ENCODE data around the gene CELA3B. TPM values are rescaled to one million over a fixed set of nuclear protein-coding genes. Genes with fewer than 3 reads are reported as not detected.

CELA3B gene
- total and polyA plus RNA-seq, 2 of the 13 experiments (the other 11 are each of a cell fraction or from before 2014, with no cell fraction given) = 0.34 TPM; not detected in 1

DNA sequence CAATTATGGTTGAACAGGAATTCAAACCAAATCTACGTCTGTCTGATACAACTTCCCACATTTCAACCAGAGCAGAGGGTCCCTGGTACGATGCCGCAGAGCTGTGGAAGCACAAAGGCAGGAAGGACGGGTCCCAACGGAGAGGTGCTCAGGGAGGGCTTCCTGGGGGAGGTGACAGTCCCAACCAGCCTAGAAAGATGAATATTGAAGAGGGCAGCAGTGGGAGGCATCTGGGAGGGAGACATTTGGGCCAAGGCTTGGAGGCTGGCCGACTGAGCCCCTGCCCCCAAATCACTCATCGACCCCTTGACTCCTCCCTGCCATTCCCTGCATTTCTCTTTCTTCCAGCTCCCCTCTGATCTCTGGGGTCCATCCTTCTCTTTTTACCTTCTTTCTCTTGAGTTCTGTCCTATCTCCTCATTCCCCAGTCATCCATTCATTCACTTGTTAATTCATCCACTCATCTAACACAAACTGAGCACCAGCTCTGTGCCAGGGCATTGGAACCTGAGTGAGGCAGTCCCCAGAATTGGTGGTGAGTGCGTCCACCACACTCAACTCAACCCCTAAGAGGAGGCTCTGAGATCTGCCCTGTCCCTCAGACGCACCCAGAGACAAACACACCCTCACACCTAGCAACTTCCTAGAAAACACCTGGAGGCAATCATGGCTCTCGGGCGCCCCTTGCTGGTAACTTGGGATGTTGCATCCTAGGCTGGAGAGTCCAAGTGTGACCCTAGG, 13.2 kb upstream of the CELA3B start (continued):
- TF ChIP-seq CEBPB (IDR thresholded peaks at IDR 0.05; ENCODE audit: borderline replicate concordance, low read depth, low read length) (no peak), SAP130 (CRISPR knock-in tag; IDR thresholded peaks at IDR 0.05; ENCODE audit: low read depth) (peak; percentile 34; the same call in 1 of the 2 replicates), SOX5 (CRISPR knock-in tag; IDR thresholded peaks at IDR 0.05; ENCODE audit: borderline replicate concordance) (0 out of 2 replicates have a peak, but pooled peaks have one; percentile 24), ZNF263 (CRISPR knock-in tag; IDR thresholded peaks at IDR 0.05) (no peak), IKZF5 (CRISPR knock-in tag; IDR thresholded peaks at IDR 0.05) (peak; percentile 46; the same call in 1 of the 2 replicates), TEAD3 (CRISPR knock-in tag; optimal IDR thresholded peaks at IDR 0.05; ENCODE audit: borderline replicate concordance) (peak; percentile 74), ZNF44 (CRISPR knock-in tag; IDR thresholded peaks at IDR 0.05) (no peak), PATZ1 (CRISPR knock-in tag; IDR thresholded peaks at IDR 0.05) (peak; percentile 38), ZNF780A (CRISPR knock-in tag; IDR thresholded peaks at IDR 0.05) (no peak), ZSCAN25 (CRISPR knock-in tag; IDR thresholded peaks at IDR 0.05) (no peak), KLF16 (CRISPR knock-in tag; IDR thresholded peaks at IDR 0.05) (0 out of 4 replicates have a peak, but pooled peaks of 1 of the 2 experiments have one; percentile 25), ZBTB14 (CRISPR knock-in tag; IDR thresholded peaks at IDR 0.05) (no peak), ZNF160 (CRISPR knock-in tag; IDR thresholded peaks at IDR 0.05) (no peak), MTF1 (CRISPR knock-in tag; IDR thresholded peaks at IDR 0.05) (no peak), RNF2 (conservative IDR thresholded peaks at IDR 0.05; ENCODE audit: low read depth) (no peak), SMC3 (IDR thresholded peaks at IDR 0.05; ENCODE audit: low read length) (peak; percentile 94), HNRNPL (IDR thresholded peaks at IDR 0.05; ENCODE audit: low read depth, low read length) (no peak), RARG (CRISPR knock-in tag; IDR thresholded peaks at IDR 0.05; ENCODE audit: low read depth) (no peak)
- TF ChIP-seq, protein P1, sequence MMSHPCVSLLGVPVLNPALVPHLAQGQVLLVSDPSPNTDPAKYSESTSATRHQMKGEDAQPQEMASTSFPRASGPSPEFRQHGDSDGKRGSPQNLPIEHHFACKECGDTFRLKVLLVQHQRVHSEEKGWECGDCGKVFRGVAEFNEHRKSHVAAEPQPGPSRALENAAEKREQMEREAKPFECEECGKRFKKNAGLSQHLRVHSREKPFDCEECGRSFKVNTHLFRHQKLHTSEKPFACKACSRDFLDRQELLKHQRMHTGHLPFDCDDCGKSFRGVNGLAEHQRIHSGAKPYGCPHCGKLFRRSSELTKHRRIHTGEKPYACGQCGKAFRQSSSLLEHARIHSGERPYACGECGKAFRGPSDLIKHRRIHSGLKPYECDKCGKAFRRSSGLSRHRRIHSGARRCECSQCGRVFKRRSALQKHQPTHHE (CRISPR knock-in tag; IDR thresholded peaks at IDR 0.05; ENCODE audit: borderline replicate concordance) = no peak
- TF ChIP-seq, protein P2, sequence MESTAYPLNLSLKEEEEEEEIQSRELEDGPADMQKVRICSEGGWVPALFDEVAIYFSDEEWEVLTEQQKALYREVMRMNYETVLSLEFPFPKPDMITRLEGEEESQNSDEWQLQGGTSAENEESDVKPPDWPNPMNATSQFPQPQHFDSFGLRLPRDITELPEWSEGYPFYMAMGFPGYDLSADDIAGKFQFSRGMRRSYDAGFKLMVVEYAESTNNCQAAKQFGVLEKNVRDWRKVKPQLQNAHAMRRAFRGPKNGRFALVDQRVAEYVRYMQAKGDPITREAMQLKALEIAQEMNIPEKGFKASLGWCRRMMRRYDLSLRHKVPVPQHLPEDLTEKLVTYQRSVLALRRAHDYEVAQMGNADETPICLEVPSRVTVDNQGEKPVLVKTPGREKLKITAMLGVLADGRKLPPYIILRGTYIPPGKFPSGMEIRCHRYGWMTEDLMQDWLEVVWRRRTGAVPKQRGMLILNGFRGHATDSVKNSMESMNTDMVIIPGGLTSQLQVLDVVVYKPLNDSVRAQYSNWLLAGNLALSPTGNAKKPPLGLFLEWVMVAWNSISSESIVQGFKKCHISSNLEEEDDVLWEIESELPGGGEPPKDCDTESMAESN (CRISPR knock-in tag; conservative IDR thresholded peaks at IDR 0.05) = no peak
- TF ChIP-seq, protein P3, sequence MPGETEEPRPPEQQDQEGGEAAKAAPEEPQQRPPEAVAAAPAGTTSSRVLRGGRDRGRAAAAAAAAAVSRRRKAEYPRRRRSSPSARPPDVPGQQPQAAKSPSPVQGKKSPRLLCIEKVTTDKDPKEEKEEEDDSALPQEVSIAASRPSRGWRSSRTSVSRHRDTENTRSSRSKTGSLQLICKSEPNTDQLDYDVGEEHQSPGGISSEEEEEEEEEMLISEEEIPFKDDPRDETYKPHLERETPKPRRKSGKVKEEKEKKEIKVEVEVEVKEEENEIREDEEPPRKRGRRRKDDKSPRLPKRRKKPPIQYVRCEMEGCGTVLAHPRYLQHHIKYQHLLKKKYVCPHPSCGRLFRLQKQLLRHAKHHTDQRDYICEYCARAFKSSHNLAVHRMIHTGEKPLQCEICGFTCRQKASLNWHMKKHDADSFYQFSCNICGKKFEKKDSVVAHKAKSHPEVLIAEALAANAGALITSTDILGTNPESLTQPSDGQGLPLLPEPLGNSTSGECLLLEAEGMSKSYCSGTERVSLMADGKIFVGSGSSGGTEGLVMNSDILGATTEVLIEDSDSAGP (CRISPR knock-in tag; IDR thresholded peaks at IDR 0.05; ENCODE audit: borderline replicate concordance) = 0 out of 2 replicates have a peak, but pooled peaks have one; percentile 36

Data from HepG2 (cell line).